Tibial nerve (tissue), 4 donors: Measurements from ENCODE around the gene CDKN1C. TPM values are rescaled to one million over a fixed set of nuclear protein-coding genes. Genes with fewer than 3 reads are reported as not detected.

ENCODE experiments used
- DNase-seq, 2 donors: peaks; one replicate each; pipeline ENCODE4 v3.0.0-alpha.2; 2019; ENCODE audit warnings: low spot score in 2 of 2
- H3K27ac ChIP-seq, 4 donors: fragments of 200-600 bp; sonication (generic) in 3 of 4; one replicate each; pipeline ENCODE4 v1.5.1; 2017 to 2019; ENCODE audit warnings: mild to moderate bottlenecking in 1 of 4
- H3K27me3 ChIP-seq, 2 donors: fragments of 200-600 bp; sonication (generic) in 1 of 2; one replicate each; pipeline versions ENCODE4 v1.5.1 to v1.6.0; 2017 to 2019
- H3K36me3 ChIP-seq, 3 donors: fragments of 200-600 bp; sonication (generic); one replicate each; pipeline ENCODE4 v1.5.1; 2018 to 2019
- H3K4me1 ChIP-seq, 4 donors: fragments of 200-600 bp; sonication (generic) in 3 of 4; one replicate each; pipeline ENCODE4 v1.5.1; 2017 to 2019
- H3K4me3 ChIP-seq, 4 donors: fragments of 200-600 bp; sonication (generic) in 3 of 4; one replicate each; pipeline ENCODE4 v1.5.1; 2017 to 2019; ENCODE audit warnings: mild to moderate bottlenecking in 1 of 4, moderate library complexity in 1 of 4
- H3K9me3 ChIP-seq, 4 donors: fragments of 200-600 bp; sonication (generic) in 3 of 4; one replicate each; pipeline ENCODE4 v1.5.1; 2017 to 2019
- CTCF ChIP-seq, 5 experiments: fragments of 200-600 bp in 3 of 5; fragments of 450-650 bp in 2 of 5; sonication (generic) in 3 of 5; IDR thresholded peaks; one replicate each; pipeline ENCODE4 v1.5.1; 2016 to 2019; ENCODE audit warnings: antibody characterized with exemption in 5 of 5, mild to moderate bottlenecking in 3 of 5, moderate library complexity in 2 of 5
- EP300 ChIP-seq, 2 donors: sonication (generic); formaldehyde crosslinking; IDR thresholded peaks; one replicate each; pipeline ENCODE4 v1.6.1; 2017; ENCODE audit warnings: antibody characterized with exemption in 2 of 2, mild to moderate bottlenecking in 1 of 2
- POLR2A ChIP-seq, 2 donors: fragments of 450-650 bp; IDR thresholded peaks; one replicate each; pipeline ENCODE4 v1.6.1; 2017; ENCODE audit warnings: antibody characterized with exemption in 2 of 2, mild to moderate bottlenecking in 2 of 2, moderate library complexity in 2 of 2
- WGBS, 2 donors: methylation state at CpG; one replicate each; pipeline ENCODE4 v1.1.5; 2018; 5-methylcytosine and 5-hydroxymethylcytosine counted together
- total RNA-seq, 4 donors: library from RNA; depleted of rRNA; stranded (reverse); fragments of >200 nt; gene quantifications; one replicate each; pipeline ENCODE4 v1.1.0, GENCODE V29; 2016

The CDKN1C gene
- total RNA-seq, 4 donors from 2014 or later, result 128 to 330 (median 260) TPM

GRCh38 chr11:2901196-2901796 lies 15.7 kb upstream of the CDKN1C start:
- H3K27me3 ChIP-seq, result no peaks in the 10 kb centered on the region
- peaks cover 0 to 12% (median 0%) of the 10 kb centered on the region in 3 donors for H3K36me3 ChIP-seq
- H3K4me1 ChIP-seq, result peaks cover 0 to 60% (median 21%) of the 10 kb centered on the region in 4 donors
- peak overlapping the region; percentile 61 to 91 (median 84) for H3K27ac ChIP-seq
- H3K9me3 ChIP-seq, result no peaks in the 10 kb centered on the region
- no peak for DNase-seq
- peak overlapping the region; percentile 43 to 80 (median 70) for H3K4me3 ChIP-seq
- no peak for TF ChIP-seq POLR2A (IDR thresholded peaks at IDR 0.05)
- TF ChIP-seq EP300 (IDR thresholded peaks at IDR 0.05), result no peak
- no peak for TF ChIP-seq CTCF (IDR thresholded peaks at IDR 0.05)
- 85 to 92% methylated on average over 16 of the region's 16 CpGs for WGBS, 2 donors

GRCh38 chr11:2899080-2899783 lies 13.7 kb upstream of the CDKN1C start:
- Histone ChIP-seq H3K9me3 (no peaks in the 10 kb centered on the region), H3K27ac (peak overlapping the region in 3 of 4 donors; percentile 24 to 84 (median 77)), H3K4me3 (no peak overlapping the region), H3K36me3 (no peaks in the 10 kb centered on the region), H3K4me1 (peaks cover 0 to 55% (median 21%) of the 10 kb centered on the region in 4 donors), H3K27me3 (no peaks in the 10 kb centered on the region)
- 69 to 70% methylated on average over 13 of the region's 13 CpGs for WGBS, 2 donors
- no peak for TF ChIP-seq POLR2A (IDR thresholded peaks at IDR 0.05)
- no peak for TF ChIP-seq CTCF (IDR thresholded peaks at IDR 0.05)
- no peak for TF ChIP-seq EP300 (IDR thresholded peaks at IDR 0.05)
- DNase-seq, result no peak

- 40 to 53% methylated on average over 12 of the region's 12 CpGs for WGBS, 2 donors
- H3K36me3 ChIP-seq, result no peaks in the 10 kb centered on the region
- no peaks in the 10 kb centered on the region for H3K27me3 ChIP-seq
- TF ChIP-seq CTCF (IDR thresholded peaks at IDR 0.05) (no peak), EP300 (IDR thresholded peaks at IDR 0.05) (peak; percentile 75 to 81), POLR2A (IDR thresholded peaks at IDR 0.05) (peak in 1 of 2 donors; percentile 22)
- H3K4me1 ChIP-seq, result peaks cover 0 to 50% (median 20%) of the 10 kb centered on the region in 4 donors
- H3K27ac ChIP-seq, result peak overlapping the region in 3 of 4 donors; percentile 24 to 86 (median 84)
- H3K4me3 ChIP-seq, result no peak overlapping the region
- no peaks in the 10 kb centered on the region for H3K9me3 ChIP-seq
- DNase-seq, result peak in 1 of 2 donors; percentile 67
Observed at GRCh38 chr11:2898366-2899079, 12.9 kb upstream of the CDKN1C start.

- no peak overlapping the region for H3K4me3 ChIP-seq
- H3K27ac ChIP-seq, result no peak overlapping the region
- peaks cover 0 to 48% (median 24%) of the 10 kb centered on the region in 4 donors for H3K4me1 ChIP-seq
- no peaks in the 10 kb centered on the region for H3K27me3 ChIP-seq
- DNase-seq, result no peak
- TF ChIP-seq CTCF (IDR thresholded peaks at IDR 0.05) (no peak), EP300 (IDR thresholded peaks at IDR 0.05) (no peak), POLR2A (IDR thresholded peaks at IDR 0.05) (no peak)
- no peaks in the 10 kb centered on the region for H3K36me3 ChIP-seq
- no peaks in the 10 kb centered on the region for H3K9me3 ChIP-seq
- WGBS, 2 donors, result 86 to 93% methylated on average over 3 to 6 of the region's 6 CpGs
Observed at GRCh38 chr11:2897048-2897447, 11.5 kb upstream of the CDKN1C start.
